ENCODE results near the gene INHBE.

- TF ChIP-seq CTCF (conservative IDR thresholded peaks at IDR 0.05; ENCODE audit: low read length) (no peak), EZH2phosphoT487 (IDR thresholded peaks at IDR 0.05; ENCODE audit: borderline replicate concordance) (no peak)
Measured at GRCh38 chr12:57496822-57497221, 41.7 kb downstream of the INHBE start.
